HG02571 (cell line): ENCODE data around the gene LZTS2.
A peak's percentile ranks its signal among the peaks of the same experiment; 100 is the strongest.
"Not testable (repeated sequence)": the region's sequence is repeated elsewhere in the genome, so short reads cannot be mapped to it uniquely, and the experiment has no call there.

Experiments
- ATAC-seq: cut with Tn5 transposase; IDR thresholded peaks from one replicate; pipeline ENCODE4 v1.9.1; 2021; ENCODE audit warnings: mild to moderate bottlenecking, moderate library complexity; ENCODE audit not compliant: unreplicated experiment

LZTS2 gene

DNA sequence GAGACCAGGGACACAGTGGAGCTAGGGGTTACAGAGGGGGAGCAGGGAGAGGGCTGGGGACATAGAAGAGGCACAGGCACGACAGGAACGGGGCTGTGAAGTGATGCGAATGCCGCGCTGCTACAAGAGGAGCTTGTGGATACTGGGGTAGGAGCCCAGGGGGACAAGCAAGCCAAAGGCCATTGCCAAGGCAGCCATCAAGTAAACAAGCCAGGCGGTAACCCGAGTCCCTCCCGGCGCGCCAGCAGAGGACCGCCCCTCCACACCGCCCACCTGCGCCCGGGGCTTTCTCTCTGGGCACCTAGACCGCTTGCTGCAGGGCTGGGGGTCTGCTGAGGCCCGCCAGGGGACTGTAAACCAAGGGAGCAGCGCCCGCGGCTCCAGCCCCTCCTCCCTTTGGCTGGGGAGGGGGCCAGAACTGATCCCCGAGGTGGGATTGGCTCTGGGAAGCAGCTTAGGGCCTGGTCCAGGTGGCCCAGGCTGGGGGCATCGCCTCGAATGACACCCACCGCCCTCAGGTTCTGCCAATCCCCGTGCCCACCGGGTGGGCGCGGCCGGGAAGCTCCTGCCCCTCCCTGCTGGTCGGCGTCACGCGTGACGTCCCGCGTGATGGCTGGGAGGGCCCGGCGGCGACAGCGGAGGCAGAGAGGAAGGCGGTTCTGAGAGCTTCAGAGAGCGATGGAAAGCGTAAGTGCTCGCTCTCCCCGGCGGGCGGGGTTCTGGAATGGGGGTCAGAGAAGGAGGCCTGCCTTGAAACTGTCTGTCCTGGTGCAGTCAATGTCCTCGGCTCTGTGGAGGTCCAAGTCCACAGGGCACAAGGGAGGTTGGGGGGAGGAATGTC is 32.4 kb downstream of the LZTS2 start:
- no peak for ATAC-seq

DNA sequence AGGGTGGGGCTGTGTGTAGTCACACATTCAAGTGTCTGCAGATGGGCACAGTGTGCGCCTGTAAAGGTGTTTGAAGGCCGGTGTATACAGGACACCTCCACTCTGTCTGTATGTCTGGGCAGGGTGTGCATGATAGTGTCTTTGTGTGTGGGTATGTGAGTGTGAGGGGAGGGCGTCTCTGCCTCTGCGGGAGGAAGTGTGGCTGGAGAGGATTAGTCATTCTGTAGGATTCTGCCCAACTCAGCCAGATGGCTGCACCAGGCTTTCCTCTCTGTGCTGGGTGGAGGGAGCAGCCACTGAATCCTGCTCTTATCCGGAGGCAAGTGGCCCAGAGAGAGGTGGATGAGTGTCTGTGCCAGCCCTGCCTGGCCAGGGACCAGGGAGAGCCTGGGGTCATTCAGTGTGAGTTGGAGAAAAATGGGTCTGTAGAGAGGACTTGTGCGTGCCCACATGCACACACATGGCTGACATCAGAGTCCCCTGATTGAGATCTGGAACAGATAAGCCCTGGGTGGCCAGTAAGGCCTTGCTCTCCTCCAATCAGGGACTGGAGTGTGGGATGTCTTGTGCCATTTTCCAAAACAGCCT is 33.1 kb downstream of the LZTS2 start:
- no peak for ATAC-seq

- no peak for ATAC-seq
These were observed 33.7 kb downstream of the LZTS2 start for GRCh38 chr10:101033276-101033675.

- ATAC-seq: not testable (repeated sequence)
These were observed 34.8 kb downstream of the LZTS2 start for GRCh38 chr10:101034404-101034803.

- no peak for ATAC-seq
These were observed 35.7 kb downstream of the LZTS2 start for GRCh38 chr10:101035314-101035713.

DNA sequence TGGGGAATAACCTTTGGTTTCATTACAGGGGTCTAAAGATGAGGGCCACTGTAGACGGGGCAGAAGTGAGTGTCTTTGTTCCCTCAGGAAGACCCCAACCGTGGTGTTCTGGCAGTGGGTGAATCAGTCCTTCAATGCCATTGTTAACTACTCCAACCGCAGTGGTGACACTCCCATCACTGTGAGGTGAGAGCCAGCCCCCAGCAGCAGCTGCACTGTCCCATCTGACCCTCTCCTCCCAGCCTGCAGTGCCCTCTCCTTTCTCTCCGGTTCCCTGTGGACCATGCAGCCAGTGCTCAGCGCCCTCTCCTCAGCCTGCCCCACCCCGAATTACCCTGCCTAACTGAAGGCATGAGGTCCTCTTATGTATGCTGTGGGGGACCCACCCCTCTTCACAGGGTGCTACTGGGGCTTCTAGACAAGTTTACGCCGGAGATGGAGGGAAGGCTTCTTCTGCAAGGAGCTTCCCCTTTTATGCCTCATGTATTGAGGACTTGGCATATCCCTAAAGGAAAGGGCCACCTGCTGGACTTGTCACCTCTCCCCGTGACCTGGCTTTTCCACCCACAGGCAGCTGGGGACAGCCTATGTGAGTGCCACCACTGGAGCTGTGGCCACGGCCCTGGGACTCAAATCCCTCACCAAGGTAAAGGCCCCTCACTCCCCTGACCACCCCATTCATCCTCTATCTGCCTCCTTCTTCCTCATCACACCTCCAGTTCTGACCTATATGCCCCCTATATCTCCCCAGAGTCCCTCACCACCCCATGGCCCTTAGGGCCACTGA is 36.5 kb downstream of the LZTS2 start:
- no peak for ATAC-seq

DNA sequence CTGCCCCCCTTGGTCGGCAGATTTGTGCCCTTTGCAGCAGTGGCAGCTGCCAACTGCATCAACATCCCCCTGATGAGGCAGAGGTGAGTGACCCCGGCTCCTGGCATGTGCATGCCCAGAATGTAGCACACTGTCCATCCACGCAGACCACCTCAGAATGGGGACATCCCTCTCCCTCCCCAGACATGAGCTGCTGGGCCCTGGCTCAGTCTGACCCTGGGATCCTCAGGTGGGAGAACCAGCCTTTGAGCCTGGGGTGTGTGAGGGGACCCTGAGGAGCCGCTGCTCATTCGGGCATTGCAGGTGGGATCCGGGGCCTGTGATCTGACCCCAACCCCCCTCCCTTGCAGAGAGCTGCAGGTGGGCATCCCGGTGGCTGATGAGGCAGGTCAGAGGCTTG is 37.1 kb downstream of the LZTS2 start:
- no peak for ATAC-seq

DNA sequence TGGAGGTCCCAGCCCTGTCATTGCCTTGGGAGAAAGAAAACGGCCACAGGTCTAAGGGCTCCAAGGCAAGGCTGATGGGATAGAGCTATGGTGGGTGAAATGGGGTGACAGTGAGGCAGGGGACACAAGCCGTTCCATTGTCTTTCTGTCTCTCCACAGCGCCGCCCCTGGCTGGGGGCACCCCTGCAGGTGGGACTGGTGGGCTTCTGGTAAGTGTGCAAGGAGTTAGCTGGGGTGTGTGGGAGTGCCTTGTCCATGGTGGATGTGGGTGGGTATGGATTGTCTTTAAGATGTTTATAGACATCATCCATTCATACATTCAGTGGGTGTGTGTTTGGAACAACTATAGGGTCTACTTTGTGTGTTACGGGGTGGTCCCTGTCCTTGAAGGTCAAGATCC is 38.9 kb downstream of the LZTS2 start:
- no peak for ATAC-seq

- no peak for ATAC-seq
These were observed 40.5 kb downstream of the LZTS2 start for GRCh38 chr10:101040061-101040460.

GRCh38 chr10:101040851-101041250 is 41.2 kb downstream of the LZTS2 start:
- ATAC-seq: no peak

DNA sequence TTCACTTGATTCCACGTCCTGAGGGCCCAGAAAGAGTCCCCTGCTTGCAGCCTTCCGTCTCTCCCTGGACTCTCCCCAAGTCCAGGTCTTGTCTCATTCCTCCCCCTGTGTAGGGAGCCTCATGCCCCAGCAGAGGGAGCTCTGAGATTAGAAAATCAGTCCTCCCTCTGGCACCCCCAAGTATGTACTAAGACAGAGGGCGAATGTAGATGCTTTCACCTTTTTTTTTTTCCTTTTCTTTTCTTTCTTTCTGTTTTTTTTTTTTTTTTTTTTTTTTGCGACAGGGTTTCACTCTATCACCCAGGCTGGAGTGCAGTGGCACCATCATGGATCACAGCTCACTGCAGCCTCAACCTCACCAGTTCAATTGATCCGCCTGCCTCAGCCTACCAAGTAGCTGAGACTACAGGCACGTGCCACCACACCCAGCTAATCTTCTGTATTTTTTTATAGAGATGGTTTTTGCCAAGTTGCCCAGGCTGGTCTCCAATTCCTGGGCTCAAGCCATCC is 41.7 kb downstream of the LZTS2 start:
- peak; percentile 48 for ATAC-seq

DNA sequence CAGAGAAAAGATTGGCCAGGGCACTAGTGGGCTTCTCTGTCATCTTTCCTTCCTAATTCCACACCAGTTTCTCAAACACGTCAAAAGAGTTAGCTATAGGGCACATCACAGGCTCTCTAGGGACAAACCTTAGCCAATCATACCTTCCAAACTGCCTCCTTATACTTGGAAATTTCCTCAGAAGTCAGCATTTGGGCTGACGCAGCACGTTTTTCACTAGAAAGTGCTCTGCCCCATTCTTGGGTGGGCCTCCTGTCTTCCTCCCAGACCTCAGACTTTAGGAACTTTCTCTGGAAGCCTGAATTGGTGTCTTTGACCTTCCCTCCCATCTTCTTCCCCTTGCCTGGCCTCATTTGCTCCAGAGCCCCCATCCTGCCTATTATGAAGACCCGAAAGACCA is 42.5 kb downstream of the LZTS2 start:
- no peak for ATAC-seq

- ATAC-seq: peak; percentile 94
These were observed 43.2 kb downstream of the LZTS2 start for GRCh38 chr10:101042667-101043362.

DNA sequence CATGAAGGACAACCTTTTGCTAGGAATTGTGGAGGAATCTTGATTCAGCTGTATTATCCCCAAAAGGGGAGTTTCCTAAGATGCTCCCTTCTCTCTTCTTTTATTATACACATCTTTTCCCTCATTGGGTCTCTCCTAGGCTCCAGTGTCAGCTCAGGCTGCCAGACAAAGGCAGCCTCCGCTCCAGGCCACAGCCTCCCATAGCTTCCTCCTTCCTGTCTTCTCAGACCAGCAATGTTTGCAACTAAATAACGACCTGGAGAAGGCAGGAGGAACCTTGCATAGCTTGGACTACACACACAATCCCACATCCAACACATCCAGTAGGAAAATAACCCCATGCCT is 43.7 kb downstream of the LZTS2 start:
- ATAC-seq: no peak

GRCh38 chr10:101044117-101044516 is 44.5 kb downstream of the LZTS2 start:
- no peak for ATAC-seq

DNA sequence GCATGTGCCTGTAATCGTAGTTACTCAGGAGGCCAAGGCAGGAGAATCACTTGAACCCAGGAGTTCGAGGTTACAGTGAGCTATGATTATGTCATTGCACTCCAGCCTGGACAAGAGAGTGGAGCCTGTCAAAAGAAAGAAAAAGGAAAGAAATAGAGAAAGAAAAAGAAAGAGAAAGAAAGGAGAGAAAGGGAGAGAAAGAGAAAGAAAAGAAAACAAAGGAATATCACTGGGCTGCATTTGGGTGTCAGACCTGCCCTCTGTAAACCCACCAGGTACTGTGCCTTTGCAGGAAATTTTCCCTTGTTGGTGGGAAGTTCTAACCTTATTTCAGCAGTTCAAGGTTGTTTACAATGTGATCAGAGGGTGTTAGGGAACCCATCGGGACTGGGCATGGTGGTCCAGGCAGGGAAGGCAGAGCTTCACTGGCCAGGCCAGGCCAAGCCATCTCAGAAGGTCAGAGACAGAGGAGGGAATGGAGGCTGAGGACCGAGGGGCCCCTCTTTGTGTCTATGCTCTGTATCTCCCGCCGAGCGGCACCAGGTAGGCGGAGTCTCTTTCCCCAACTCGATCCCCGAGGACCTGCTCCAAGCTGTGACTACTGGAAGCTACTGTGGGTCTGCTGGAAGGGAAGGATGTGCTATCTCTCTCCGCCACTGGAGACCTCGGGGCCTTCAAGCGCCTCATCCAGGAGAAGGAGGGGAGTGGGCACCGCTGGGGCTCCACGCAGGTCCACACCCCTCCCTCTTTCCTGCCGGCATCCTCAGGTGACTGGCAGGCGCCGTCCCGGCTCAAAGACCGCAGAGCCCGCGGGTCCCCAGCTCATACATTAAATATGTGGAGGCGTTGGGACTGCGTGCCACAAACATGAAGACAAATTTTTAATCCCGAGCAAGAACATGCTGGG is 47.0 kb downstream of the LZTS2 start:
- ATAC-seq: no peak

GRCh38 chr10:101047268-101047667 is 47.7 kb downstream of the LZTS2 start:
- no peak for ATAC-seq

GRCh38 chr10:101047961-101048892 is 48.6 kb downstream of the LZTS2 start:
- ATAC-seq: no peak
